GM12892 (cell line): Measurements from ENCODE around the gene ZNF792.
"Not testable (repeated sequence)": the region's sequence is repeated elsewhere in the genome, so short reads cannot be mapped to it uniquely, and the experiment has no call there.

Experiments
- DNase-seq: peaks from one replicate; pipeline ENCODE4 v3.0.0; 2011; ENCODE audit not compliant: insufficient read length
- FAIRE-seq: peaks from 2 replicates; lab custom pipeline; 2011; peaks lifted over from hg19 to GRCh38; lab: Jason Lieb, UNC
- POLR2A ChIP-seq: IDR thresholded peaks from 2 replicates; pipeline ENCODE4 v1.6.1; 2011; ENCODE audit warnings: low read depth, low read length, control low read depth
- POLR2AphosphoS5 ChIP-seq: IDR thresholded peaks from 2 replicates; pipeline ENCODE4 v1.6.1; 2011; ENCODE audit warnings: low read depth, low read length, control low read depth
- TAF1 ChIP-seq: IDR thresholded peaks from 2 replicates; pipeline ENCODE4 v1.6.1; 2011; ENCODE audit warnings: low read depth, mild to moderate bottlenecking, control low read depth, low read length, borderline replicate concordance

The ZNF792 gene

DNA sequence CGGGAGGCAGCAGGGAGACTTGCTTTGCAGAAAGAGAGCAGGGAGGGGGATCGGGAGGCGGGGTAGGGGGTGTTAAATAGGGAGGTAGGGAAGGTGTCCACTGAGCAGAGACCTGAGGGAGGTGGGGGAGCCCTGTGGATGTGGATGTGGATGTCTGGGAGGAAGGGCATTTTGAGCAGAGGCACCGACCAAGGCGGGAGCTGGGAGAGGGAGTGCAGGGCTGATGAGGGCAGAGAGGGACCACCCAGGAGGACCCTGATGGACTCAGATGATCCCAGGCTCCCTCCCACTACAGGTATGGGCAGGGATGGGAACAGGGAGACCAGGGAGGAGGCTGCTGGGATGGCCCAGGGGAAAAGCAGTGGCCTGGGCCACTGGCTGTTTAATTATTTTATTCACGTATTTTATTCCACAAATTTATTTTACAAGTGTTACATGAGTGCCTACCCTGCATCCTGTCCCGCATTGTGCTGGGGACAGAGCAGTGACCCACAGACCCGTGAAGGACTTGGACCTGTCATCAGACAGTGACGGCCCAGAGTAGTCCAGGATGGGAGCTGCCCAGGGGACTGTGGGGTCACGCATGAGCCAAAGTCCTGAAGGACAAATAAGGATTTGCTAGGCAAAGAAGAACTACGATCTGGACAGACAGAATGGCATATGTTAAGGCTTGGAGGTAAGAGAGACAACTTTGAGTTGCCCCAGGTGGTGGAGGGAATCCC, 41.4 kb upstream of the ZNF792 start:
- FAIRE-seq, result no peak
- DNase-seq, result no peak
- no peak for TF ChIP-seq POLR2AphosphoS5
- TF ChIP-seq POLR2A, result no peak
- no peak for TF ChIP-seq TAF1

DNA sequence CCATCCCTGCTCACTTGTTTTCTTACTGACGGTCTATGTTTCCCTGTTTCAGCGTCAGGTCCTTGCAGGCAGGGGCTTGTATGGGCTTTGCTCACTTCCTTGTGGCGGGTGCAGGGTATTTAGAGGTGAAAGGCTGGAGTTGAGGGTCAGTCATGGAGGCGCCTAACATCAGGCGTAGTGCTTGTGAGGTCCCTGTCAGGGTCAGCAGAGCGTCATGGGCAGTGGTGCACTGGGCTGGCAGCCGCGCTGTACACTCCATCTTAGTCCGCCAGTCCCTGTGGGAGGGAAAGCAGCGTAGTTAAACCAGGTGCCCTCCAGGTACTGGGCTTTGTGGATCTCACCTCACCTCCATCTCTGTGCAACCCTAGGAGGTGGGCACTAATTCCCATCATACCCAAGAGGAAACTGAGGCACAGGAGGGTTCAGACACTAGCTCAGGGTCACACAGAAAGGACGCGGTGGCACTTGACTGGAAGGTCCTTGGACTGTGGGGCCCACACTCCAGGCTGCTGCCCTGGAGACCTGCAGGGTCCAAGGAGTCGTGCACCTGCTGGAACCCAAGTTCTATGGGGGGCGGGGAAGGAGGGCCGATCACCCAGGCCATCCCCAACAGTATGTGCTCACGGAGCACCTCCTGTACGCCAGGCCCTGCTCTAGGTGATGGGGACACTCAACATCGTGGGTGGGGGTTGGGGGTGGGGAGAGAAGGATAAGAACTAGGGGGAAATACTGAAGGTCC, 40.7 kb upstream of the ZNF792 start:
- no peak for FAIRE-seq
- no peak for TF ChIP-seq POLR2A
- no peak for TF ChIP-seq POLR2AphosphoS5
- no peak for TF ChIP-seq TAF1

DNA sequence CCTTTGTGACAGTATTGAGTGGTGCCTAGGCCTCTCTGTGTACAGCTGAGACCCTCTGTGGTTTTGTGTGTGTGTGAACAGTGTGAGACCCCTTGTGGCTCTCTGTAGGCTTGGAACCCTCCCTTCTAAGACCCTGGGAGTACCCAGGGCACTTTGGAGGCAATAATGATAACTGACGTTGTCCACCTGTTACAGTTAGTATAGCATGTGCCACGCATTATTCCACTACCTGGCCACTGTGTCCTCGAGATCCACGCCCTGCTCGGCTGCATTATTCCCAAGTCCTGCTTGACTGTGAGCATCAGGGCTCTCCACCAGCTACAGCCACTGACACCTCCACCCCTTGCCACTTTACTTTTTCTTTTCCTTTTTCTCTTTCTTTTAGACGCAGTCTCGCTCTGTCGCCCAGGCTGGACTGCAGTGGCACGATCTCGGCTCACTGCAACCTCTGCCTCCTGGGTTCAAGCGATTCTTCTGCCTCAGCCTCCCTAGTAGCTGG, 38.1 kb upstream of the ZNF792 start:
- DNase-seq (no peak), FAIRE-seq (no peak)
- no peak for TF ChIP-seq TAF1

More for the DNA sequence above, 40.7 kb upstream of the ZNF792 start:
- DNase-seq, result no peak

DNA sequence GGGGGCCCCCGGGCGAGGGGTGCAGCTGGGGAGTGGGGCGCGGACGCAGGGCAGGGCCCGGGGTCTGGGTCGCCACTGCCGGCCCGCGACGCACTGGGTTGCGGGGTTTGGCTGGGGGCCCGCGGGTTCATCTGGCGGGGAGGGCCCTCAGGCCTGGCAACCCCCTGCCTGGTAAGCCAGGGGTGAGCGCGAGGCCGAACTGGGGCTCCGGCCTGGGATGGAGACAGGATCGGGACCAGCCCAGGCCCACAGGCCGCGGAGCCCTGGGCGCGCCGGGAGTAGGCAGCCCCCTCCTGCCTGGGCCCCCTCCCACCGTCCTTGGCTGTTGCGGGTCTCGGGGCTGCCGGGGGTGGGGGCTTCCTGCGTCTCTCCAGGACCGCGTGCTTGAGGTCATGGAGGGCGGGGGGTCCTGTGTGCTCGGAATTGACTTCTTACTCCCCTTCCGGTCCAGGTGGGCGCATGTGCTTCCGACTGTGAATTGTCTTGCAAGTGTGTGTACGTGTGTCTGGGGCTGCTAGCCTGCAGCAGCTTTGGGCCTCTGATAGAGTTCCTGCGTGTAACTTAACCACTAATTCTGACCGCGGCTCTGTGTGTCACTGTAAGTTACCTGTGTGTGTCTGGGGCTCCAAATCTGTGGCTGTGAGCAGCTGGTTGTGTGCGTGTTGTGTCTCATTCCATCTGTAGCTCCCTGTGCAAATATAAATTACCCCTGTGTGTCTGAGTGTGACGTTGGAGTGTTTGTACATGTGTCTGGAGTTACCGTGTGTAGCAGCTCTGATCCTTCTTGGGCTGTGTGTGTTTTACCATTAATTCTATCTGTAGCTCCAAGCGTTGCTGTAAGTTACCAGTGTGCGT, 36.8 kb upstream of the ZNF792 start:
- peak; percentile 44 for FAIRE-seq
- TF ChIP-seq TAF1 (peak; percentile 13; the same call in 1 of the 2 replicates), POLR2A (peak; percentile 57; the same call in 1 of the 2 replicates), POLR2AphosphoS5 (0 out of 2 replicates have a peak, but pooled peaks have one; percentile 37)
- no peak for DNase-seq

DNA sequence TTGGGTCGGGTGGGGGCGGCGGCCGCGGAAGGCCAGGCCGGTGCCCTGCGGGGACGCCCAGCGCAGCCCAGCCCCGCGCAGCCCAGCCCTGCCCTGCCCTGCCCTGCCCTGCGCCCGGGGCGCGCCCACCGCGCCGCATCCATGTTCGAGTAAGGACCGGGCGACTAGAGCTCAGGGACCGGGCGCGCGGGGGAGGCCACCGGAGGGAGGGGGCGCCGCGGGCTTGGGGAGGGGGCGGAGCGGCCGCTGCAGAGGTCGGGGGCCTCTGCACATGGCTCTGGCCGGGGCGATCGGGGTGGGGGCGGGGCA, 36.3 kb upstream of the ZNF792 start:
- FAIRE-seq (no peak), DNase-seq (no peak)
- no peak for TF ChIP-seq POLR2AphosphoS5
- TF ChIP-seq TAF1, result no peak
- no peak; the same call in 1 of the 2 replicates for TF ChIP-seq POLR2A

DNA sequence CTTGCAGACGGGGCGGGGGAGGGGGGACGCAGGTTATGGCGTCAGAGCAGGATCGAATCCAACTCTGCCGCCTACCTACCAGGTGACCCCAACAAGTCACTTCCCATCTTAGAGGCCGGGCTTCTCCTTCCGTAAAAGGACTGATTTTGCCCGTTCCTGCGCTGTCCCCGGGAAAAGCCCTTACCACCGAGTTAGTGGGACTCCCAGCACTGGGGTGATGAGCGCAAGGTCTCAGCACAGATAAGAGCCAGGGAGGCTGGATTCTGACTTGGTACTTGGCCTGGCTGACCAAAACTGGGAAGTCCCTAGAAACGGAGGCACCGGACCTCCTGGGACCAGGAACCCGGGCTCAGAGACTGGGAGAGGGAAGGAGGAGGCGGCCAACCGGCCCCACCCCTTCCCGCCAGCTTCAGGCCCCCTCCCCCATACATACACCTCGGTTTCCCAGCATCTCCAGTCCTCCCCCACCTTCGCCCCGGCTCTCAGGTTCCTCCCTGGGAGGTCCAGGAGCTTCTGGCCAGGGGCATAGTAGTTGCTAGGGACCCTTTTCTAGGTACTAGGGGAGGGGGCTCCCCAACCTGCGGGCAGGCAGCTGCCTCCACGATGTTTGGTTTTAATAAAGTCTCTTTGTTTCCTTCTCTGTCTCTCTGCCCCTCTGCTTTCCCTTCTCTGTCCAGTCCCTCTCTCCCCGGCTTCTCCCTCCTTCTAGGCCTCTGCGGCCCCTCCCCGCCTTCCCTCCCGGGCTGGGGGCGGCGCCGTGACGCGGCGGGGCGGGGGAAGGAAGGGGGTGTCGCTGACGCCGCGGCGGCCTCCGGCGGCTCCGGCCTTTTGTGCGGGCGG, 35.7 kb upstream of the ZNF792 start, which contains the start of gene GRAMD1A:
Gene GRAMD1A (plus strand): TSS at position 826 of the 840 bp plus-strand sequence. CDS start 156 bp downstream, outside the sequence.
- DNase-seq (peak; percentile 94), FAIRE-seq (peak; percentile 88)
- TF ChIP-seq POLR2AphosphoS5, result peak; percentile 65
- no peak; the same call in none of the 2 replicates for TF ChIP-seq POLR2A
- no peak for TF ChIP-seq TAF1

DNA sequence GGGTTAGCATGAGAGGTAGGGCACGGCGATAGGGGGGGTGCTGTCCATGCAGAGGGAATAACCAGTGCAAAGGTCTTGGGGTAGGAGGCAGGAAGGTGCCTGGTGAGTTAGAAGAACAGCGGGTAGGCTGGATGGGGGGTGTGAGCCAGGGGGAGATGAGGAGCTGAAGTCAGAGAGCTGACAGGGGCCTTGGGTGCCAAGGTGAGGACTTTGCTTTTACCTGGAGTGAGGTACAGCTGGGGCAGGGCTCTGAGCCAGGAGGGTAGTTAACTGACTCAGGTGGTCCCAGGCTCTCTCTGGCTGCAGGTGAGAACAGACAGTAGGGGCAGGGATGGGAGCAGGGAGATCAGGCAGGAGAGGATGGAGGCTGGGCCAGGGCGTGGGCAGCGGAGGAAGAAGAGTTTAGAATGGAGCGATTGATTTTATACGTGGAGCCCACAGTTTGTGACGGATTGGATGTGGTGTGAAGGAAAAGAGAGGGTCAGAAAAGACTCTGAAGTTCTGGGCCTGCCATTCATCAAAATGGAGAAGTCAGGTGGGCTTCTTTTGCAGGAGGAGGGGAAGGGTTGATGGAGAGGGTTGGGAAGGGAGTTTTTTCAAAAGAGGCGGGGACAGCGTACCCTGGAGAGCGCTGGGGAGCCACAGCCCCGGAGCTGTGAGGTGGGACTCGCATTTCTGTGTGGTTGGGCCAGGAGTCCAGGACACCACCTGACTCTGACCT, 34.9 kb upstream of the ZNF792 start:
- no peak for FAIRE-seq
- no peak for DNase-seq
- TF ChIP-seq POLR2A, result peak; percentile 33; the same call in 1 of the 2 replicates
- TF ChIP-seq POLR2AphosphoS5, result no peak

DNA sequence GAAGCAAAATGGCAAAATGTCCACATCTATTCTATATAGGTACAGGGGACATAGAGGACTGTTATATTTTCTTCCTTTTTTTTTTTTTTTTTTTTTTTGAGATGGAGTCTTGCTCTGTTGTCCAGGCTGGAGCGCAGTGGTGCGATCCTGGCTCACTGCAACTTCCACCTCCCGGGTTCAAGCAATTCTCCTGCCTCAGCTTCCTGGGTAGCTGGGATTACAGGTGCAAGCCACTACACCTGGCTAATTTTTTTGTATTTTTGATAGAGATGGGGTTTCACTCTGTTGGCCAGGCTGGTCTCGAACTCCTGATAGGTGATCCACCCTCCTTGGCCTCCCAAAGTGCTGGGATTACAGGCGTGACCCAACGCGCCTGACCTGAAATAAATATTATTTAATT, 34.2 kb upstream of the ZNF792 start:
- FAIRE-seq, DNase-seq: not testable (repeated sequence)

DNA sequence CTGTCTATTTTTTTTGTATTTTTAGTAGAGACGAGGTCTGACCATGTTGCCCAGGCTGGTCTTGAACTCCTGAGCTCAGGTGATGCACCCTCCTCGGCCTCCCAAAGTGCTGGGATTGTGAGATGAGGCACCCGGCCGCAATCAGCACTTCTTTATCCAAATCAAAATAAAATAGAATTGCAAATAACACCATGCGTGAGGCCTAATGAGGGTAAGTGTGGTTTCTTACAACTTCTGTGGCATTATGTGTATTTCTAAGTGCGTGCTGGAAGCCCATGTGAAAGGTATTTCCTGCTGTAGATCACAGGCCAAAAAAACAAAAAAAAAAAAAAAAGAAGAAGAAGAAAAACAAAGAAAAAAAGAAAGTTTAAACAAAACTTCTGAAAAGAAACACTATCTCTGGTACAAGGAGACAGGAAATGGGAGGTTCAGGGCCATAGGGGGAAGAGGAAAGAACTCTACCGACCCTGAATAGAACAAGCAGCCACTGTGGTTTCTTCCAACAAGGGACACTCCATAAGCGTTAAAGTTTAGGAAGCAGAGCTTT, 33.1 kb upstream of the ZNF792 start:
- FAIRE-seq (no peak), DNase-seq (no peak)
- TF ChIP-seq TAF1, result no peak
- no peak for TF ChIP-seq POLR2A
- TF ChIP-seq POLR2AphosphoS5, result no peak

DNA sequence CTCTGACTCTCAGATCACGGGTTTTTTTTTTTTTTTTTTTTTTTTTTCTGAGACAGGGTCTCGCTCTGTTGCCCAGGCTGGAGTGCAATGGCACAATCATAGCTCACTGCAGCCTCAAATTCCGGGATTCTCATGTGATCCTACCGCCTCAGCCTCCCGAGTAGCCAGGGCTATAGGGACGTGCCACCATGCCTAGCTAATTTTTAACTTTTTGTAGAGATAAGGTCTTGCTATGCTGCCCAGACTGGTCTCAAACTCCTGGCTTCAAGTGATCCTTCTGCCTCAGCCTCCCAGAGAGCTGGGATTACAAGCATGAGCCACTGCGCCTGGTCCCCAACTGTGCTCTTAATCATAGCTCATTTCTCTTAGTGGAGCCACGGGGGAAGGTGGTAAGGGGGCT, 31.5 kb upstream of the ZNF792 start:
- FAIRE-seq (no peak), DNase-seq (no peak)
- TF ChIP-seq TAF1 (no peak), POLR2A (no peak), POLR2AphosphoS5 (no peak)
